NOMO-1 treated with DMSO at 0.1 percent for 48 hours (cell line): Measurements from ENCODE around the gene LRP11.

Source experiments
- DNase-seq: peaks from one replicate; lab custom pipeline; 2025; ENCODE audit not compliant: unreplicated experiment; lab: John Stamatoyannopoulos, UW

LRP11 gene

GRCh38 chr6:149809798-149810197 lies 54.4 kb downstream of the LRP11 start:
- no peak for DNase-seq

- no peak for DNase-seq
These were observed 58.0 kb downstream of the LRP11 start for GRCh38 chr6:149806127-149806526.

- no peak for DNase-seq
These were observed 80.6 kb downstream of the LRP11 start for GRCh38 chr6:149783551-149783950.

DNA sequence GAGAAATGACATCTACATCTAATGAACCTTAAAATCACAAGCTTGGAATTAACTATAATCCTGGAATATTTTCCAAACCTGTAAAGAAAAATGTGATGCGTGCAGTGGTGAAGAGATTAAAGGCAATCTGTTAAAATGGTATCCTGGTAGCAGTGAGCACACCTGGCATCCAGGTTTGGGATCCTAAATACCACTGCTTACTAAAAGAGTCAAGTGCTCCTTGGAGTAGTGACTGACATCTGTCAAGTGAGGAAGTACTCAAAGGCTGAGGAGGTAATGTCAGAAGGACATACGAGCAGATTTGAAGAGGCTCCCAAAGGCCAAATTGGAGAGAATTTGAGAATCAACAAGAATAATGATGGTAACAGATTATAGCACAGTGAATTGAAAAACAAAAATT lies 81.8 kb downstream of the LRP11 start:
- no peak for DNase-seq

DNA sequence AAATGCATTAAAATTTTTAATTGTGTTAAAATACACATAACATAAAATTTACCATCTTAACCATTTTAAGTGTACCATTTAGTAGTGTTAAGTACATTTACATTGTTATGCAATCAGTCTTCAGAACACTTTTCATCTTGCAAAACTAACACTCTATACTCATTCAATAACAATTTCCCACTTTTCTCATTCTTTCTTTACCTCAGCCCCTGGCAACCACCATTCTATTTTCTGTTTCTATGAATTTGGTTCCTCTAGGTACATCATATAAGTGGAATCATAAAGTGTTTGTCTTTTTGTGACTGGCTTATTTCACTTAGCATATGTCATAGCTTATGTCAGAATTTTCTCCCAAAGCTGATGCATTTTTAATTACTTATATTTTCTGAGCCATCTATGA lies 82.4 kb downstream of the LRP11 start:
- DNase-seq, result no peak

DNA sequence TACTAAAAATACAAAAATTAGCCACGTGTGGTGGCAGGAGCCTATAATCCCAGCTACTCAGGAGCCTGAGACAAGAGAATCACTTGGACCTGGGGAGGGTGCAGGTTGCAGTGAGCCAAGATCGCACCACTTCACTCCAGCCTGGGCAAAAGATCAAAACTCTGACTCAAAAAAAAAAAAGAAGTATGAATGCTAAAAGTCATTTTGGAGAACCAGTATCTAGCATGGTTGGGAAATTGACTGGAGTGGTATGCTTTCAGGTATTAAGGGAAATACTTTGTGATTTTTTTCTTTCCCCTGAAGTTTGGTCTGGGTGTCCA lies 84.6 kb downstream of the LRP11 start:
- DNase-seq, result no peak

DNA sequence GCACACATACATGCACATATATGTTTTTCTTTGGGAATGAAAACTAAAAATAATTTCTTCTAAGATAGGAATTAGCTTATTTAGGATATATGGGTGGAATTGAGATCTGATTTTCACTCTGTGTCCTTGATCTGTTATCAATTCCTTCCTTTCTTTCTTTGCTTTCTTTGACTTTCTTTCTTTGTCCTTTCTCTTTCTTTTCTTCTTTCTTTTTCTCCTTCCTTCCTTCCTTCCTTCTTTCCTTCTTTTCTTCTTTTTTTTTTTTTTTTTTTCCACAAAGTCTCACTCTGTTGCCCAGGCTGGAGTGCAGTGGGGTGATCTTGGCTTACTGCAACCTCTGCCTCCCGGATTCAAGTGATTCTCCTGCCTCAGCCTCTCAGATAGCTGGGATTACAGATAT lies 86.5 kb downstream of the LRP11 start:
- no peak for DNase-seq

- DNase-seq, result no peak
These were observed 92.2 kb downstream of the LRP11 start for GRCh38 chr6:149771925-149772324.

DNA sequence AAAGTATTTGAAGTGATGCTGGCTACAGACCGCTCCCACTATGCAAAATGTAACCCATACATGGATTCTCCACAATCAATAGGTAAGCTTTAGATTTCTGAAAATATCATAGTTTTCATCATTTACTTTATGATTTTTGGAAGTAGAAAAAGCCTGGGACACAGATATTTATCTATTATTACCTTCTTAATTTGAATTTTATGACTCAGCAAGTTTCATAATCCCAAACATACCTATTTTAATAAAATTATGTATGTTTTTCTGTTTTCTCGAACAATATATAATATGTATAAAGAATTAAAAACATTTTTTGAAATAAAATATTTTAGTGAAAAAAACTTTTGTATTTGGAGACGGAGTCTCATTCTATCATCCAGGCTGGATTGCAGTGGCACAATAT lies 93.0 kb downstream of the LRP11 start:
- DNase-seq, result no peak

GRCh38 chr6:149769676-149770075 lies 94.5 kb downstream of the LRP11 start:
- no peak for DNase-seq
